HCT116 (cell line): ENCODE results near the gene OGDHL. TPM values are rescaled to one million over a fixed set of nuclear protein-coding genes. Genes with fewer than 3 reads are reported as not detected.

Experiments
- ATAC-seq: fragments of 200-7000 bp; cut with Tn5 transposase; 2 replicates; pipeline ENCODE4 v1.9.1; 2020; ENCODE audit warnings: mild to moderate bottlenecking, moderate library complexity
- BruUV-seq: library from RNA; stranded (reverse); fragments of 400-500 nt; replicated peaks from 2 replicates; lab custom pipeline; 2021; lab: Mats Ljungman, UMichigan
- CTCF ChIA-PET: fragments of 300-600 bp; sonication (Branson Sonifier 250); formaldehyde crosslinking; loops from one replicate; lab custom pipeline; 2021; ENCODE audit warnings: antibody characterized with exemption; lab: Charles Lee
- POLR2A ChIA-PET: fragments of 300-600, 350-600 bp; sonication (Branson Sonifier 250); formaldehyde crosslinking; loops from one replicate; lab custom pipeline; 2021; ENCODE audit warnings: antibody characterized with exemption; lab: Charles Lee
- RAD21 ChIA-PET, 2 experiments: fragments of 300-600 bp; sonication (Branson Sonifier 250); formaldehyde crosslinking; loops; one replicate each; lab custom pipeline; 2023; ENCODE audit warnings: low total read pairs in 2 of 2; ENCODE audit not compliant: uncharacterized antibody in 2 of 2, unreplicated experiment in 2 of 2, low non-redundant PET in 1 of 2; lab: Charles Lee
- DNase-seq: peaks from one replicate; pipeline ENCODE4 v3.0.0-alpha.2; 2010; ENCODE audit warnings: low read depth, low spot score
- H2AFZ ChIP-seq: fragments of 200-600 bp; shearing (Covaris generic), sonication (generic); 2 replicates; pipeline ENCODE4 v1.6.1; 2017; ENCODE audit warnings: low read depth, mixed run types, mixed read lengths, antibody characterized with exemption, low read length; ENCODE audit not compliant: poor library complexity, severe bottlenecking
- H3K27ac ChIP-seq: 2 replicates; pipeline ENCODE4 v1.5.1; 2012; ENCODE audit warnings: low read depth, low read length
- H3K27me3 ChIP-seq: fragments of 200-600 bp; sonication (generic); 2 replicates; pipeline ENCODE4 v1.6.1; 2016; ENCODE audit warnings: mixed run types, low read length, mixed read lengths; ENCODE audit not compliant: insufficient read depth
- H3K36me3 ChIP-seq, 2 experiments: fragments of 200-500 bp in 1 of 2; fragments of 200-600 bp in 1 of 2; sonication (Bioruptor generic) in 1 of 2; sonication (generic) in 1 of 2; 2 replicates each; pipeline versions ENCODE4 v1.5.1 to v1.6.1; 2014 to 2016; ENCODE audit warnings: low read length in 2 of 2, inconsistent platforms in 1 of 2, mixed read lengths in 1 of 2, mixed run types in 1 of 2; ENCODE audit not compliant: insufficient read depth in 2 of 2, control insufficient read depth in 1 of 2
- H3K4me1 ChIP-seq, 2 experiments: fragments of 200-600 bp in 1 of 2; sonication (generic) in 1 of 2; 2 replicates each; pipeline versions ENCODE4 v1.5.1 to v1.6.1; 2012 to 2017; ENCODE audit warnings: low read length in 2 of 2, inconsistent platforms in 1 of 2, mild to moderate bottlenecking in 1 of 2, mixed read lengths in 1 of 2, mixed run types in 1 of 2, moderate library complexity in 1 of 2; ENCODE audit not compliant: insufficient read depth in 2 of 2, control insufficient read depth in 1 of 2
- H3K4me2 ChIP-seq: fragments of 200-600 bp; sonication (generic); 2 replicates; pipeline ENCODE4 v1.6.1; 2017; ENCODE audit warnings: mixed run types, low read length, mixed read lengths
- H3K4me3 ChIP-seq, 2 experiments: fragments of 200-600 bp in 1 of 2; sonication (generic) in 1 of 2; replicated peaks in 1 of 2; 2 replicates each; pipeline ENCODE4 v1.5.1; 2011 to 2016; ENCODE audit warnings: low read length in 2 of 2, control low read depth in 1 of 2, low read depth in 1 of 2, mild to moderate bottlenecking in 1 of 2, mixed read lengths in 1 of 2, mixed run types in 1 of 2
- H3K79me2 ChIP-seq: fragments of 200-600 bp; sonication (generic); 2 replicates; pipeline ENCODE4 v1.6.1; 2017; ENCODE audit warnings: mild to moderate bottlenecking, mixed run types, low read length, moderate library complexity, mixed read lengths; ENCODE audit not compliant: insufficient read depth
- H3K9ac ChIP-seq: fragments of 200-600 bp; sonication (generic); 2 replicates; pipeline ENCODE4 v1.6.1; 2016; ENCODE audit warnings: low read length, mixed read lengths
- H3K9me2 ChIP-seq: fragments of 200-600 bp; sonication (generic), shearing (Covaris generic); 2 replicates; pipeline ENCODE4 v1.6.1; 2017; ENCODE audit warnings: mixed run types, mild to moderate bottlenecking, moderate library complexity; ENCODE audit not compliant: insufficient read depth
- H3K9me3 ChIP-seq, 2 experiments: fragments of 200-500 bp in 1 of 2; fragments of 200-600 bp in 1 of 2; sonication (Bioruptor generic) in 1 of 2; sonication (generic) in 1 of 2; 2 replicates each; pipeline ENCODE4 v1.6.1; 2014 to 2017; ENCODE audit warnings: low read length in 2 of 2, mixed read lengths in 2 of 2, inconsistent platforms in 1 of 2, low read depth in 1 of 2, mild to moderate bottlenecking in 1 of 2, mixed run types in 1 of 2, moderate library complexity in 1 of 2; ENCODE audit not compliant: control insufficient read depth in 1 of 2, insufficient read depth in 1 of 2
- H4K20me1 ChIP-seq: fragments of 200-600 bp; sonication (generic), shearing (Covaris generic); 2 replicates; pipeline ENCODE4 v1.6.1; 2017; ENCODE audit warnings: mixed run types, mild to moderate bottlenecking, moderate library complexity; ENCODE audit not compliant: insufficient read depth
- CBX3 ChIP-seq: IDR thresholded peaks from 2 replicates; pipeline ENCODE4 v1.6.1; 2012; ENCODE audit warnings: low read depth
- POLR2A ChIP-seq: IDR thresholded peaks from 2 replicates; pipeline ENCODE4 v1.7.0; 2011; ENCODE audit warnings: borderline replicate concordance; ENCODE audit not compliant: insufficient read depth, insufficient read length; ENCODE audit errors: extremely low read depth
- RAD21 ChIP-seq: IDR thresholded peaks from 2 replicates; pipeline ENCODE4 v1.6.1; 2012; ENCODE audit warnings: low read depth, mild to moderate bottlenecking
- SIN3A ChIP-seq: IDR thresholded peaks from 2 replicates; pipeline ENCODE4 v1.6.1; 2012; ENCODE audit warnings: low read depth
- SP1 ChIP-seq: IDR thresholded peaks from 2 replicates; pipeline ENCODE4 v1.6.1; 2012; ENCODE audit warnings: low read depth
- SRF ChIP-seq: IDR thresholded peaks from 2 replicates; pipeline ENCODE4 v1.6.1; 2012; ENCODE audit warnings: low read depth
- YY1 ChIP-seq: IDR thresholded peaks from 2 replicates; pipeline ENCODE4 v1.6.1; 2011; ENCODE audit warnings: low read length, low read depth, moderate library complexity, mild to moderate bottlenecking; ENCODE audit not compliant: insufficient replicate concordance; ENCODE audit errors: extremely low read depth
- ZNF274 ChIP-seq: fragments of 200-500 bp; sonication (Bioruptor generic); IDR thresholded peaks from 2 replicates; pipeline ENCODE4 v1.6.1; 2014; ENCODE audit warnings: mild to moderate bottlenecking, low read depth, low read length, inconsistent platforms
- intact Hi-C: fragments of 100-400 bp; cut with micrococcal nuclease; formaldehyde crosslinking; loops from 2 replicates; pipeline ENCODE4 v1.10.0; 2022
- total RNA-seq: library from RNA; stranded (reverse); gene quantifications from one replicate; pipeline ENCODE4 v1.2.1, GENCODE V29; 2021; ENCODE audit not compliant: unreplicated experiment
- TF ChIP-seq, protein P1 (sequence below): IDR thresholded peaks from 2 replicates; pipeline ENCODE4 v1.6.1; 2012
- TF ChIP-seq, protein P2 (sequence below): IDR thresholded peaks from 2 replicates; pipeline ENCODE4 v1.6.1; 2011; ENCODE audit warnings: mild to moderate bottlenecking, low read length, moderate library complexity; ENCODE audit not compliant: insufficient replicate concordance; ENCODE audit errors: extremely low read depth
- TF ChIP-seq, protein P3 (sequence below), 3 experiments: fragments of 200-600 bp in 1 of 3; sonication (generic) in 1 of 3; IDR thresholded peaks in 2 of 3; conservative IDR thresholded peaks in 1 of 3; 2 replicates each; pipeline ENCODE4 v1.5.1; 2012 to 2017; ENCODE audit warnings: low read depth in 2 of 3, low read length in 2 of 3, antibody characterized with exemption in 1 of 3, borderline replicate concordance in 1 of 3, control low read depth in 1 of 3, mild to moderate bottlenecking in 1 of 3, mixed read lengths in 1 of 3, mixed run types in 1 of 3, moderate library complexity in 1 of 3; ENCODE audit not compliant: insufficient read depth in 1 of 3
- TF ChIP-seq, protein P4 (sequence below): IDR thresholded peaks from 2 replicates; pipeline ENCODE4 v1.6.1; 2012; ENCODE audit warnings: low read depth

The OGDHL gene
- total RNA-seq, 1 experiment from 2014 or later: 16.3 TPM

DNA sequence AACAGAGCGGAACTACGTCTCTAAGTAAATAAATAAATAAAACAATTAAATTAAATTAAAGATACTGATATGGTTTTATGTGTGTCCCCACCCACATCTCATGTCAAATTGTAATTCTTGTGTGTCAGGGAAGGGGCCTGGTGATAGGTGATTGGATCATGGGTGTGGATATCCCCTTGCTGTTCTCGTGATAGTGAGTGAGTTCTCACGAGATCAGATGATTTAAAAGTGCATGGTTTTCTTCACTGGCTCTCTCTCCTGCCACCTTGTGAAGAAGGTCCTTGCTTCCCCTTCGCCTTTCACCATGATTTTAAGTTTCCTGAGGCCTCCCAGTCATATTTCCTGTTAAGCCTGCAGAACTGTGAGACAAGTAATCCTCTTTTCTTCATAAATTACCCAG is 29.0 kb upstream of the OGDHL start:
- TF ChIP-seq, protein P1, sequence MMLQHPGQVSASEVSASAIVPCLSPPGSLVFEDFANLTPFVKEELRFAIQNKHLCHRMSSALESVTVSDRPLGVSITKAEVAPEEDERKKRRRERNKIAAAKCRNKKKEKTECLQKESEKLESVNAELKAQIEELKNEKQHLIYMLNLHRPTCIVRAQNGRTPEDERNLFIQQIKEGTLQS: no peak
- TF ChIP-seq, protein P2, sequence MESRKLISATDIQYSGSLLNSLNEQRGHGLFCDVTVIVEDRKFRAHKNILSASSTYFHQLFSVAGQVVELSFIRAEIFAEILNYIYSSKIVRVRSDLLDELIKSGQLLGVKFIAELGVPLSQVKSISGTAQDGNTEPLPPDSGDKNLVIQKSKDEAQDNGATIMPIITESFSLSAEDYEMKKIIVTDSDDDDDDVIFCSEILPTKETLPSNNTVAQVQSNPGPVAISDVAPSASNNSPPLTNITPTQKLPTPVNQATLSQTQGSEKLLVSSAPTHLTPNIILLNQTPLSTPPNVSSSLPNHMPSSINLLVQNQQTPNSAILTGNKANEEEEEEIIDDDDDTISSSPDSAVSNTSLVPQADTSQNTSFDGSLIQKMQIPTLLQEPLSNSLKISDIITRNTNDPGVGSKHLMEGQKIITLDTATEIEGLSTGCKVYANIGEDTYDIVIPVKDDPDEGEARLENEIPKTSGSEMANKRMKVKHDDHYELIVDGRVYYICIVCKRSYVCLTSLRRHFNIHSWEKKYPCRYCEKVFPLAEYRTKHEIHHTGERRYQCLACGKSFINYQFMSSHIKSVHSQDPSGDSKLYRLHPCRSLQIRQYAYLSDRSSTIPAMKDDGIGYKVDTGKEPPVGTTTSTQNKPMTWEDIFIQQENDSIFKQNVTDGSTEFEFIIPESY: no peak
- TF ChIP-seq ZNF274: no peak

DNA sequence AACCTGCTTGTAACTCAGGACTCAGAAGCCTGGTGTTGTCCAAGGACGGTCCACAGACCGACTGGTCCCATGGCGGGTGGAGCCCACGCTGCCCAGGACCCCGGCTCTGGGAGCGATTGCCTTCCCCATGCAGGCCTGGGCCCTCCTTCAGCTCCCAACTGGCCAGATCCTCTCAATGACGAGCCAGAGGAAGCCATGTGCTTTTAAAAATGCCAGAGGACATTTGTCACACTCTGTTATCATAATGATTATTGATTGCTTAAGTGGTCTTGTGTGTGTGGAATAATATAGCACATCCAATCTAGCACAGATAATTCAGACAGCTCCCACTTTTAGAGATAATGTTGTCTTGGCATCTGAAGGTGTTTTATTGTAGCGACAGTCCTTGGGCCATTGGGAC is 22.6 kb upstream of the OGDHL start:
- Histone ChIP-seq H3K9me3 (no peaks in the 10 kb centered on the region), H3K27ac (no peak overlapping the region), H3K9me2 (no peaks in the 10 kb centered on the region), H3K4me2 (no peak overlapping the region), H2AFZ (no peak overlapping the region), H3K36me3 (no peaks in the 10 kb centered on the region), H3K4me3 (no peak overlapping the region), H3K9ac (no peak overlapping the region), H3K4me1 (no peaks in the 10 kb centered on the region), H3K79me2 (no peaks in the 10 kb centered on the region), H4K20me1 (no peaks in the 10 kb centered on the region), H3K27me3 (no peaks in the 10 kb centered on the region; the same call in 1 of the 2 replicates)
- DNase-seq (no peak), ATAC-seq (no peak)
- RAD21 ChIA-PET: no interaction called here
- CTCF ChIA-PET: no interaction called here
- BruUV-seq: no TSS peak
- POLR2A ChIA-PET: no interaction called here
- intact Hi-C loops: no loop called here
- no peak for TF ChIP-seq SP1
- no peak for TF ChIP-seq POLR2A
- no peak for TF ChIP-seq CBX3
- TF ChIP-seq, protein P1: no peak
- TF ChIP-seq SIN3A: no peak
- TF ChIP-seq, protein P3, sequence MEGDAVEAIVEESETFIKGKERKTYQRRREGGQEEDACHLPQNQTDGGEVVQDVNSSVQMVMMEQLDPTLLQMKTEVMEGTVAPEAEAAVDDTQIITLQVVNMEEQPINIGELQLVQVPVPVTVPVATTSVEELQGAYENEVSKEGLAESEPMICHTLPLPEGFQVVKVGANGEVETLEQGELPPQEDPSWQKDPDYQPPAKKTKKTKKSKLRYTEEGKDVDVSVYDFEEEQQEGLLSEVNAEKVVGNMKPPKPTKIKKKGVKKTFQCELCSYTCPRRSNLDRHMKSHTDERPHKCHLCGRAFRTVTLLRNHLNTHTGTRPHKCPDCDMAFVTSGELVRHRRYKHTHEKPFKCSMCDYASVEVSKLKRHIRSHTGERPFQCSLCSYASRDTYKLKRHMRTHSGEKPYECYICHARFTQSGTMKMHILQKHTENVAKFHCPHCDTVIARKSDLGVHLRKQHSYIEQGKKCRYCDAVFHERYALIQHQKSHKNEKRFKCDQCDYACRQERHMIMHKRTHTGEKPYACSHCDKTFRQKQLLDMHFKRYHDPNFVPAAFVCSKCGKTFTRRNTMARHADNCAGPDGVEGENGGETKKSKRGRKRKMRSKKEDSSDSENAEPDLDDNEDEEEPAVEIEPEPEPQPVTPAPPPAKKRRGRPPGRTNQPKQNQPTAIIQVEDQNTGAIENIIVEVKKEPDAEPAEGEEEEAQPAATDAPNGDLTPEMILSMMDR (IDR thresholded peaks at IDR 0.05 in 2 of 3, conservative IDR thresholded peaks at IDR 0.05 in 1 of 3; ENCODE audit: borderline replicate concordance in 1 of 3, insufficient read depth in 1 of 3, low read depth in 2 of 3, low read length in 2 of 3): no peak
- no peak for TF ChIP-seq YY1
- TF ChIP-seq RAD21: no peak
- no peak for TF ChIP-seq SRF
- TF ChIP-seq, protein P4, sequence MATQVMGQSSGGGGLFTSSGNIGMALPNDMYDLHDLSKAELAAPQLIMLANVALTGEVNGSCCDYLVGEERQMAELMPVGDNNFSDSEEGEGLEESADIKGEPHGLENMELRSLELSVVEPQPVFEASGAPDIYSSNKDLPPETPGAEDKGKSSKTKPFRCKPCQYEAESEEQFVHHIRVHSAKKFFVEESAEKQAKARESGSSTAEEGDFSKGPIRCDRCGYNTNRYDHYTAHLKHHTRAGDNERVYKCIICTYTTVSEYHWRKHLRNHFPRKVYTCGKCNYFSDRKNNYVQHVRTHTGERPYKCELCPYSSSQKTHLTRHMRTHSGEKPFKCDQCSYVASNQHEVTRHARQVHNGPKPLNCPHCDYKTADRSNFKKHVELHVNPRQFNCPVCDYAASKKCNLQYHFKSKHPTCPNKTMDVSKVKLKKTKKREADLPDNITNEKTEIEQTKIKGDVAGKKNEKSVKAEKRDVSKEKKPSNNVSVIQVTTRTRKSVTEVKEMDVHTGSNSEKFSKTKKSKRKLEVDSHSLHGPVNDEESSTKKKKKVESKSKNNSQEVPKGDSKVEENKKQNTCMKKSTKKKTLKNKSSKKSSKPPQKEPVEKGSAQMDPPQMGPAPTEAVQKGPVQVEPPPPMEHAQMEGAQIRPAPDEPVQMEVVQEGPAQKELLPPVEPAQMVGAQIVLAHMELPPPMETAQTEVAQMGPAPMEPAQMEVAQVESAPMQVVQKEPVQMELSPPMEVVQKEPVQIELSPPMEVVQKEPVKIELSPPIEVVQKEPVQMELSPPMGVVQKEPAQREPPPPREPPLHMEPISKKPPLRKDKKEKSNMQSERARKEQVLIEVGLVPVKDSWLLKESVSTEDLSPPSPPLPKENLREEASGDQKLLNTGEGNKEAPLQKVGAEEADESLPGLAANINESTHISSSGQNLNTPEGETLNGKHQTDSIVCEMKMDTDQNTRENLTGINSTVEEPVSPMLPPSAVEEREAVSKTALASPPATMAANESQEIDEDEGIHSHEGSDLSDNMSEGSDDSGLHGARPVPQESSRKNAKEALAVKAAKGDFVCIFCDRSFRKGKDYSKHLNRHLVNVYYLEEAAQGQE: no peak

More for the DNA sequence above, 29.0 kb upstream of the OGDHL start:
- no peaks in the 10 kb centered on the region for H3K79me2 ChIP-seq
- H3K27ac ChIP-seq: no peak overlapping the region
- intact Hi-C loops: no loop called here
- CTCF ChIA-PET: no interaction called here
- RAD21 ChIA-PET: no interaction called here
- H3K4me3 ChIP-seq: no peak overlapping the region
- no peaks in the 10 kb centered on the region for H4K20me1 ChIP-seq
- H3K9me3 ChIP-seq: no peaks in the 10 kb centered on the region
- no peak overlapping the region for H3K4me2 ChIP-seq
- H2AFZ ChIP-seq: no peak overlapping the region
- H3K27me3 ChIP-seq: no peaks in the 10 kb centered on the region
- no peaks in the 10 kb centered on the region for H3K9me2 ChIP-seq
- no peak overlapping the region for H3K9ac ChIP-seq
- no peaks in the 10 kb centered on the region for H3K36me3 ChIP-seq
- no peak for DNase-seq
- POLR2A ChIA-PET: no interaction called here
- BruUV-seq: no TSS peak
- H3K4me1 ChIP-seq: no peaks in the 10 kb centered on the region
- no peak for ATAC-seq
